PFSK-1 (cell line): ENCODE results near the gene STKLD1.

Experiments used
- FOXP2 ChIP-seq: optimal IDR thresholded peaks from 2 replicates; pipeline ENCODE3; 2011; ENCODE audit warnings: borderline replicate concordance, control low read depth, inconsistent platforms; ENCODE audit not compliant: insufficient read depth; ENCODE audit errors: extremely low read length, extremely low read depth
- POLR2AphosphoS5 ChIP-seq: IDR thresholded peaks from 2 replicates; pipeline ENCODE4 v1.6.1; 2012; ENCODE audit warnings: low read depth, mild to moderate bottlenecking, control low read depth, low read length, moderate library complexity
- REST ChIP-seq, 2 experiments: IDR thresholded peaks; 2 replicates each; pipeline versions ENCODE4 v1.6.1 to v1.8.0; 2011 to 2012; ENCODE audit warnings: low read depth in 2 of 2, low read length in 2 of 2, control low read depth in 1 of 2, inconsistent platforms in 1 of 2, mild to moderate bottlenecking in 1 of 2, moderate library complexity in 1 of 2; ENCODE audit not compliant: insufficient read depth in 1 of 2
- SIN3A ChIP-seq: IDR thresholded peaks from 2 replicates; pipeline ENCODE4 v1.6.1; 2012; ENCODE audit warnings: mild to moderate bottlenecking, low read length, moderate library complexity, borderline replicate concordance; ENCODE audit not compliant: insufficient read depth
- TAF1 ChIP-seq: IDR thresholded peaks from 2 replicates; pipeline ENCODE4 v1.6.1; 2012; ENCODE audit warnings: low read length, control low read depth, borderline replicate concordance; ENCODE audit not compliant: insufficient read depth

Gene STKLD1

DNA sequence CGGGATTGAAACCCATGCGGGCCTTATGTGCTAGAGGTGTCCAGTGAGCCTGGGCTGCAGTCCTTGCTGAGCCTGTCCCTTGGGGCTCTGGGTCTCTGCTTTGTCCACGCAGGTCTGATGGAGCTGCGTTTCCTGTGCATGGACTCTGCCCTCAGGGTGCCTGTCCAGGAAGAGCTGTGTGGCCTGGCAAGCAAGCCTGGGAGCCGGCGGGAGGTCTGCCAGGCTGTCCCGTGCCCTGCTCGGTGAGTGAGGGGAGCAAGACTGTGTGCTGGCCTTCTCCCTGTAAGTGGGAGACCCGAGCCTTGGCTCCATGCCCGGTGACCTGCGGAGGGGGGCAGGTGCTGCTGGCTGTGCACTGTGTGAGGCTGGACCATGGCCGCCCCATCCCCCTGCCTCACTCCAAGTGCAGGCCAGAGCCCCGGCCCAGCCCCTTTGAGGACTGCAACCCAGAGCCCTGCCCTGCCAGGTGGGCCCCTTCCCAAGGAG, 72.4 kb downstream of the STKLD1 start:
- TF ChIP-seq FOXP2 (no peak), SIN3A (no peak)

DNA sequence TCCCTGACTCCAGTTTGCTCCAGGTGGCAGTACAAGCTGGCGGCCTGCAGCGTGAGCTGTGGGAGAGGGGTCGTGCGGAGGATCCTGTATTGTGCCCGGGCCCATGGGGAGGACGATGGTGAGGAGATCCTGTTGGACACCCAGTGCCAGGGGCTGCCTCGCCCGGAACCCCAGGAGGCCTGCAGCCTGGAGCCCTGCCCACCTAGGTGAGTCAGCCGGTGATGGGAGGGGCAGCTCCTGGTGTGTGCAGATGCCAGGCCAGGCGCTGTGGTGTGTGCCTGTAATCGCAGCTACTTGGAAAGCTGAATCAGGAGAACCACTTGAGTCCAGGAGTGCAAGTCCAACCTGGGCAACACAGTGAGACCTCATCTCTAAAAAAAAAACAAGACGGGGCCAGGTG, 73.6 kb downstream of the STKLD1 start:
- TF ChIP-seq TAF1: no peak
- no peak for TF ChIP-seq SIN3A
- TF ChIP-seq REST (IDR thresholded peaks at IDR 0.05; ENCODE audit: insufficient read depth in 1 of 2, low read depth in 2 of 2, low read length in 2 of 2): no peak
- TF ChIP-seq FOXP2: no peak
- TF ChIP-seq POLR2AphosphoS5: no peak

GRCh38 chr9:133452562-133452961, 76.4 kb downstream of the STKLD1 start:
- no peak for TF ChIP-seq FOXP2
- no peak for TF ChIP-seq POLR2AphosphoS5
- TF ChIP-seq SIN3A: no peak

- TF ChIP-seq POLR2AphosphoS5 (no peak), FOXP2 (no peak), SIN3A (no peak)
These were observed 77.5 kb downstream of the STKLD1 start for GRCh38 chr9:133453651-133454050.

DNA sequence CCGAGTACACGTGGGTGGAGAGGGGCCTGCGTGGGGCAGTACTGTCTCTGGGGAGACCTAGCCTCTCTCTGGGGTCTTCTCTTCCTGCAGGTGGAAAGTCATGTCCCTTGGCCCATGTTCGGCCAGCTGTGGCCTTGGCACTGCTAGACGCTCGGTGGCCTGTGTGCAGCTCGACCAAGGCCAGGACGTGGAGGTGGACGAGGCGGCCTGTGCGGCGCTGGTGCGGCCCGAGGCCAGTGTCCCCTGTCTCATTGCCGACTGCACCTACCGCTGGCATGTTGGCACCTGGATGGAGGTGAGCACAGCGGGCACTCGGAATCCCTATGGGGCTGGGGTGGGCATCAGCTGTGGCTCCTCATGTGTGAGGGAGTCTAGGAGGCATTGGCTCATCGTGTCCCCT, 78.2 kb downstream of the STKLD1 start:
- TF ChIP-seq TAF1 (no peak), SIN3A (no peak), FOXP2 (no peak), POLR2AphosphoS5 (no peak), REST (IDR thresholded peaks at IDR 0.05; ENCODE audit: insufficient read depth in 1 of 2, low read depth in 2 of 2, low read length in 2 of 2) (no peak)

GRCh38 chr9:133454943-133455673, 78.9 kb downstream of the STKLD1 start:
- no peak for TF ChIP-seq REST (IDR thresholded peaks at IDR 0.05; ENCODE audit: insufficient read depth in 1 of 2, low read depth in 2 of 2, low read length in 2 of 2)
- no peak for TF ChIP-seq POLR2AphosphoS5
- TF ChIP-seq FOXP2: no peak
- no peak for TF ChIP-seq SIN3A
- TF ChIP-seq TAF1: no peak
